Choroid plexus epithelial cell (primary cell): Measurements from ENCODE around the gene SHE.

Source experiments
- DNase-seq: peaks from one replicate; pipeline ENCODE4 v3.0.0-alpha.2; 2010; ENCODE audit warnings: low read depth
- H3K4me3 ChIP-seq: 2 replicates; pipeline ENCODE4 v1.5.1; 2011; ENCODE audit warnings: low read depth, mild to moderate bottlenecking, control low read depth, low read length, moderate library complexity
- TF ChIP-seq, protein P1 (sequence below): conservative IDR thresholded peaks from 2 replicates; pipeline ENCODE4 v1.5.1; 2011; ENCODE audit warnings: low read depth, mild to moderate bottlenecking, control low read depth, inconsistent platforms, low read length, moderate library complexity

SHE gene

GRCh38 chr1:154479764-154480421, 22.3 kb downstream of the SHE start:
- peak; percentile 90 for DNase-seq
- no peak overlapping the region for H3K4me3 ChIP-seq
- TF ChIP-seq, protein P1, sequence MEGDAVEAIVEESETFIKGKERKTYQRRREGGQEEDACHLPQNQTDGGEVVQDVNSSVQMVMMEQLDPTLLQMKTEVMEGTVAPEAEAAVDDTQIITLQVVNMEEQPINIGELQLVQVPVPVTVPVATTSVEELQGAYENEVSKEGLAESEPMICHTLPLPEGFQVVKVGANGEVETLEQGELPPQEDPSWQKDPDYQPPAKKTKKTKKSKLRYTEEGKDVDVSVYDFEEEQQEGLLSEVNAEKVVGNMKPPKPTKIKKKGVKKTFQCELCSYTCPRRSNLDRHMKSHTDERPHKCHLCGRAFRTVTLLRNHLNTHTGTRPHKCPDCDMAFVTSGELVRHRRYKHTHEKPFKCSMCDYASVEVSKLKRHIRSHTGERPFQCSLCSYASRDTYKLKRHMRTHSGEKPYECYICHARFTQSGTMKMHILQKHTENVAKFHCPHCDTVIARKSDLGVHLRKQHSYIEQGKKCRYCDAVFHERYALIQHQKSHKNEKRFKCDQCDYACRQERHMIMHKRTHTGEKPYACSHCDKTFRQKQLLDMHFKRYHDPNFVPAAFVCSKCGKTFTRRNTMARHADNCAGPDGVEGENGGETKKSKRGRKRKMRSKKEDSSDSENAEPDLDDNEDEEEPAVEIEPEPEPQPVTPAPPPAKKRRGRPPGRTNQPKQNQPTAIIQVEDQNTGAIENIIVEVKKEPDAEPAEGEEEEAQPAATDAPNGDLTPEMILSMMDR = peak; percentile 93

GRCh38 chr1:154478639-154479038, 23.6 kb downstream of the SHE start:
- H3K4me3 ChIP-seq = no peak overlapping the region
- DNase-seq = peak; percentile 49
- TF ChIP-seq, protein P1 = peak; percentile 34

DNA sequence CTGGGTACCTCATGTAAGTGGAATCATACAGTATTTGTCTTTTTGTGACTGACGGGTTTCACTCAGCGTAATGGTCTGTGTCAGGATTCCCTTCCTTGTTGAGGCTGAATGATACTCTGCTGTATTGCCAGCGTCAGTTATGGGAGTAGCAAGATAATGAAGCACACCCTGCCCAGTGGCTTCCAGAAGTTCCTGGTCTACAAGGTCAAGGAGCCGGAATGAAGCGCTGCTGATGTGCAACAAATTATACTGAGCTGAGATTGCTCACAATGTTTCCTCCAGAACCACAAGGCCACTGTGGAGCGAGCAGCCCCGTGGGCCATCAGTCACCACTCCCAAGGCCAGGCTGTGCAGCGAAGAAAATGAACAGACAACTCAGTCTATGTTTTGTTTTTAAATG, 24.2 kb downstream of the SHE start:
- DNase-seq = no peak
- TF ChIP-seq, protein P1 = no peak

DNA sequence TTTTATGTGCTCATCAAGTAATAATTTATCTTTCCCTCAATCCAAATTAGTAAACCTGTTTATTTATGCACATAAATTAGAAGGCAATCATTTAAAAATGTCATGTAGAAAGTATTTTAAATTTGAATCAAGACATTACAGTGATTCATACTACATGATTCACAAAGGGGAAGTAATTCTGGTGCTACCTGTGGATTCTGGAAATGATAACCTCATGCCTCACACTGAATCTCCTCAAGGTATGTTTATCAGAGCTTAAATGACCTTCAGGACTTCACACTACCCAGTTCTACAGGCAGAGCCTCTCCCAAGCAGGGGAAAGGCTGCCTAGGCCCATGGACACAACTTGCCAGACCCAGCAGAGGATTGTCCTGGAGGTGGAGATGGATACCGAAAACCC, 25.4 kb downstream of the SHE start:
- no peak for DNase-seq
- TF ChIP-seq, protein P1 = no peak
- H3K4me3 ChIP-seq = no peak overlapping the region

More for the DNA sequence above, 24.2 kb downstream of the SHE start:
- no peak overlapping the region for H3K4me3 ChIP-seq

GRCh38 chr1:154474802-154475201, 27.4 kb downstream of the SHE start:
- H3K4me3 ChIP-seq = no peak overlapping the region
- peak; percentile 80 for DNase-seq
- TF ChIP-seq, protein P1 = no peak

GRCh38 chr1:154471304-154471703, 30.9 kb downstream of the SHE start:
- TF ChIP-seq, protein P1 = no peak
- H3K4me3 ChIP-seq = no peak overlapping the region
- DNase-seq = no peak
